GM20431 (cell line): ENCODE measurements around the gene LBH.

Source experiments
- in situ Hi-C: fragments of 300-500 bp; cut with MseI, MboI; formaldehyde crosslinking; loops from one replicate; pipeline ENCODE4 v1.15.0; 2020; ENCODE audit warnings: low sequenced_read_pairs; ENCODE audit not compliant: unreplicated experiment

Gene LBH

GRCh38 chr2:30293303-30293921 is 62.1 kb downstream of the LBH start:
- in situ Hi-C loops = no loop called here

GRCh38 chr2:30294133-30294532 is 62.8 kb downstream of the LBH start:
- in situ Hi-C loops = no loop called here

- in situ Hi-C loops = no loop called here
Measured at GRCh38 chr2:30296496-30296895, 65.2 kb downstream of the LBH start.

GRCh38 chr2:30298302-30298701 is 67.0 kb downstream of the LBH start:
- in situ Hi-C loops = no loop called here

GRCh38 chr2:30300122-30300455 is 68.8 kb downstream of the LBH start:
- in situ Hi-C loops = no loop called here

GRCh38 chr2:30300456-30301221 is 69.3 kb downstream of the LBH start:
- in situ Hi-C loops = no loop called here

- in situ Hi-C loops = no loop called here
Measured at GRCh38 chr2:30301551-30301950, 70.2 kb downstream of the LBH start.

GRCh38 chr2:30302566-30302965 is 71.2 kb downstream of the LBH start:
- in situ Hi-C loops = no loop called here

- in situ Hi-C loops = no loop called here
Measured at GRCh38 chr2:30303095-30303494, 71.8 kb downstream of the LBH start.

GRCh38 chr2:30305235-30305634 is 73.9 kb downstream of the LBH start:
- in situ Hi-C loops = no loop called here

- in situ Hi-C loops = no loop called here
Measured at GRCh38 chr2:30306522-30306921, 75.2 kb downstream of the LBH start.

- in situ Hi-C loops = no loop called here
Measured at GRCh38 chr2:30308280-30308679, 76.9 kb downstream of the LBH start.
